Measurements from ENCODE around the gene CLN3. TPM values are rescaled to one million over a fixed set of nuclear protein-coding genes. Genes with fewer than 3 reads are reported as not detected.

Gene CLN3
- polyA plus RNA-seq, 2 of the 4 experiments (the other 2 are of a cell fraction): 17.4 to 21.5 TPM

GRCh38 chr16:28498666-28499381, 7.0 kb upstream of the CLN3 start:
- TF ChIP-seq HOXA7 (CRISPR knock-in tag; IDR thresholded peaks at IDR 0.05) (no peak), GATA3 (IDR thresholded peaks at IDR 0.05; ENCODE audit: borderline replicate concordance) (no peak), HEYL (CRISPR knock-in tag; IDR thresholded peaks at IDR 0.05) (no peak), ZSCAN20 (CRISPR knock-in tag; IDR thresholded peaks at IDR 0.05) (no peak), PHF8 (IDR thresholded peaks at IDR 0.05; ENCODE audit: borderline replicate concordance, low read depth) (no peak), CTCF (IDR thresholded peaks at IDR 0.05) (no peak), ZFP36 (IDR thresholded peaks at IDR 0.05; ENCODE audit: borderline replicate concordance, partially characterized antibody) (no peak), TFCP2L1 (CRISPR knock-in tag; IDR thresholded peaks at IDR 0.05) (no peak), RCOR1 (IDR thresholded peaks at IDR 0.05; ENCODE audit: low read depth, low read length) (no peak), EHF (CRISPR knock-in tag; IDR thresholded peaks at IDR 0.05) (no peak), NR3C1 (IDR thresholded peaks at IDR 0.05) (no peak)
- Histone ChIP-seq H3K4me1 (no peaks in the 10 kb centered on the region), H3K4me2 (no peak overlapping the region), H3K9me3 (no peaks in the 10 kb centered on the region), H3K27ac (no peak overlapping the region), H3K4me3 (no peak overlapping the region)
- POLR2A ChIA-PET: no interaction called here
- 61% methylated on average over 15 of the region's 15 CpGs for WGBS (ENCODE audit: missing lambda C conversion rate)
- no peak for ATAC-seq
- CTCF ChIA-PET: no interaction called here
- DNase-seq (ENCODE audit: low read depth in 1 of 2, low spot score in 1 of 2): no peak
- FAIRE-seq: no peak

- H3K4me1 ChIP-seq: no peaks in the 10 kb centered on the region
- TF ChIP-seq E2F6 (IDR thresholded peaks at IDR 0.05; ENCODE audit: borderline replicate concordance, low read depth): no peak
- TF ChIP-seq JUN (IDR thresholded peaks at IDR 0.05): no peak
- no peak for TF ChIP-seq EP300 (IDR thresholded peaks at IDR 0.05)
- TF ChIP-seq RNF2 (IDR thresholded peaks at IDR 0.05; ENCODE audit: borderline replicate concordance, low read depth): no peak
- TF ChIP-seq RCOR1 (IDR thresholded peaks at IDR 0.05; ENCODE audit: low read depth, low read length): no peak
- TF ChIP-seq CEBPB (IDR thresholded peaks at IDR 0.05): no peak
- TF ChIP-seq ELK1 (IDR thresholded peaks at IDR 0.05; ENCODE audit: low read depth, low read length): no peak
- TF ChIP-seq ATOH8 (CRISPR knock-in tag; IDR thresholded peaks at IDR 0.05; ENCODE audit: low read depth): no peak
- TF ChIP-seq NR3C1 (IDR thresholded peaks at IDR 0.05): no peak
- no peak for TF ChIP-seq ZC3H11A (IDR thresholded peaks at IDR 0.05)
- TF ChIP-seq KDM1A (IDR thresholded peaks at IDR 0.05; ENCODE audit: low read depth): no peak
- TF ChIP-seq MAZ (IDR thresholded peaks at IDR 0.05; ENCODE audit: borderline replicate concordance, low read depth, low read length): no peak
- no peak for TF ChIP-seq ZNF302 (CRISPR knock-in tag; IDR thresholded peaks at IDR 0.05)
- no peak for TF ChIP-seq CHD2 (IDR thresholded peaks at IDR 0.05; ENCODE audit: low read length, partially characterized antibody)
- TF ChIP-seq TP53 (CRISPR knock-in tag; IDR thresholded peaks at IDR 0.05): no peak
- no peak for TF ChIP-seq RFX5 (IDR thresholded peaks at IDR 0.05)
- TF ChIP-seq ZFP36 (IDR thresholded peaks at IDR 0.05; ENCODE audit: borderline replicate concordance, partially characterized antibody): no peak
- no peak overlapping the region for H3K27ac ChIP-seq
- ChIA-PET CTCF (no interaction called here), POLR2A (no interaction called here)
- WGBS (ENCODE audit: missing lambda C conversion rate): 70% methylated on average over 32 of the region's 33 CpGs
- FAIRE-seq (no peak), DNase-seq (ENCODE audit: low read depth in 1 of 2, low spot score in 1 of 2) (no peak), ATAC-seq (no peak)
- no peaks in the 10 kb centered on the region for H3K9me3 ChIP-seq
- H3K4me3 ChIP-seq: no peak overlapping the region
- no peak overlapping the region for H3K4me2 ChIP-seq
Measured at GRCh38 chr16:28497861-28498599, 6.2 kb upstream of the CLN3 start.
